SU-DHL-6 (cell line): ENCODE measurements around the gene TM9SF1.
"Not testable (repeated sequence)": the region's sequence is repeated elsewhere in the genome, so short reads cannot be mapped to it uniquely, and the experiment has no call there.

Experiments
- H2AFZ ChIP-seq: fragments of 200-600 bp; sonication (generic); 2 replicates; pipeline ENCODE4 v1.6.1; 2014; ENCODE audit warnings: low read depth, mild to moderate bottlenecking, moderate library complexity, mixed read lengths, antibody characterized with exemption, low read length; ENCODE audit not compliant: severe bottlenecking
- H3F3A ChIP-seq: fragments of 200-600 bp; shearing (Covaris generic); 2 replicates; pipeline ENCODE4 v1.6.0; 2016; ENCODE audit warnings: antibody characterized with exemption, mild to moderate bottlenecking; ENCODE audit not compliant: insufficient read depth
- H3K27ac ChIP-seq: fragments of 200-600 bp; sonication (generic); 2 replicates; pipeline ENCODE4 v1.5.1; 2016; ENCODE audit warnings: low read depth, mild to moderate bottlenecking, low read length, moderate library complexity, mixed read lengths
- H3K27me3 ChIP-seq: fragments of 200-600 bp; sonication (generic), shearing (Covaris generic); 2 replicates; pipeline ENCODE4 v1.6.0; 2014; ENCODE audit warnings: mild to moderate bottlenecking, low read length
- H3K36me3 ChIP-seq: fragments of 200-600 bp; sonication (generic); 2 replicates; pipeline ENCODE4 v1.6.1; 2014; ENCODE audit warnings: mild to moderate bottlenecking, low read length, mixed read lengths
- H3K4me2 ChIP-seq: fragments of 300-600, 200-600 bp; shearing (Covaris generic), sonication (generic); 2 replicates; pipeline ENCODE4 v1.6.0; 2014; ENCODE audit warnings: low read length, low read depth, mild to moderate bottlenecking; ENCODE audit not compliant: poor library complexity, severe bottlenecking
- H3K4me3 ChIP-seq: fragments of 200-600 bp; sonication (generic); 2 replicates; pipeline ENCODE4 v1.5.1; 2014; ENCODE audit warnings: antibody characterized with exemption, low read length, mild to moderate bottlenecking, mixed read lengths; ENCODE audit not compliant: insufficient read depth, poor library complexity, severe bottlenecking
- H3K79me2 ChIP-seq: fragments of 200-600 bp; sonication (generic); 2 replicates; pipeline ENCODE4 v1.6.1; 2014; ENCODE audit warnings: mild to moderate bottlenecking, low read length, moderate library complexity; ENCODE audit not compliant: insufficient read depth
- H3K9ac ChIP-seq: fragments of 200-600 bp; sonication (generic); 2 replicates; pipeline ENCODE4 v1.7.0; 2014; ENCODE audit warnings: mild to moderate bottlenecking, low read length
- H3K9me2 ChIP-seq: fragments of 200-600 bp; sonication (generic); replicated peaks from 2 replicates; pipeline ENCODE4 v1.6.1; 2014; ENCODE audit warnings: low read length; ENCODE audit not compliant: insufficient read depth
- H3K9me3 ChIP-seq: fragments of 200-600 bp; sonication (generic); 2 replicates; pipeline ENCODE4 v1.6.1; 2014; ENCODE audit warnings: low read length, mixed read lengths; ENCODE audit not compliant: insufficient read depth
- H4K20me1 ChIP-seq: fragments of 200-600 bp; sonication (generic); 2 replicates; pipeline ENCODE4 v1.6.1; 2014; ENCODE audit warnings: low read depth, mild to moderate bottlenecking, antibody characterized with exemption, low read length, moderate library complexity, mixed read lengths
- EZH2phosphoT487 ChIP-seq: fragments of 200-600 bp; sonication (generic), shearing (Covaris generic); conservative IDR thresholded peaks from 2 replicates; pipeline ENCODE4 v1.6.1; 2018; ENCODE audit warnings: mild to moderate bottlenecking, antibody characterized with exemption, low read length, moderate library complexity, mixed read lengths
- TF ChIP-seq, protein P1 (sequence below): fragments of 200-600 bp; sonication (generic); IDR thresholded peaks from one replicate; pipeline ENCODE4 v1.5.1; 2017; ENCODE audit warnings: antibody characterized with exemption, mild to moderate bottlenecking, low read length, moderate library complexity; ENCODE audit not compliant: insufficient read depth, poor library complexity, severe bottlenecking

TM9SF1 gene

DNA sequence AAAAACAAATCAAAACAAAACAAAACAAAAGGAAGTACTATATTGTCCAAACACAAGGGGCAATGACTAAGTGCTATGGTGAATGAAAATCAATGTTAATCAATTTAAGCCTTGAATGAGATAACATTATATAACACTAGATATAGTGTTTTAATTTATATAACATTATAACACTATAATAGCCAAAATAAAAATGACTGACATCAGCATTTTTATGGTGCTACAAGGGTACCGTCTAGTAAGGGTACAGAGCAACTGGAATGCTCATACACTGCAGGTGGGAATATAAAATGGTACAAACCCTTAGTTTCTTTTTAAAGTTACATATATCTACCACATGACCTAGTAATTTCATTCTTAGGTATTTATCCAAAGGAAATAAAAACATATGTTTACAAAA lies 31.2 kb upstream of the TM9SF1 start:
- Histone ChIP-seq H3F3A (peaks cover 6% of the 10 kb centered on the region; the same call in 1 of the 2 replicates), H3K9me3 (no peaks in the 10 kb centered on the region), H4K20me1 (no peaks in the 10 kb centered on the region), H3K4me3 (no peak overlapping the region), H3K9me2 (no peaks in the 10 kb centered on the region), H3K79me2 (peaks cover 90% of the 10 kb centered on the region), H3K4me2 (no peak overlapping the region), H3K27ac (no peak overlapping the region), H2AFZ (no peak overlapping the region), H3K27me3 (no peaks in the 10 kb centered on the region), H3K9ac (no peak overlapping the region), H3K36me3 (peaks cover 8% of the 10 kb centered on the region; the same call in 1 of the 2 replicates)
- no peak for TF ChIP-seq EZH2phosphoT487
- TF ChIP-seq, protein P1, sequence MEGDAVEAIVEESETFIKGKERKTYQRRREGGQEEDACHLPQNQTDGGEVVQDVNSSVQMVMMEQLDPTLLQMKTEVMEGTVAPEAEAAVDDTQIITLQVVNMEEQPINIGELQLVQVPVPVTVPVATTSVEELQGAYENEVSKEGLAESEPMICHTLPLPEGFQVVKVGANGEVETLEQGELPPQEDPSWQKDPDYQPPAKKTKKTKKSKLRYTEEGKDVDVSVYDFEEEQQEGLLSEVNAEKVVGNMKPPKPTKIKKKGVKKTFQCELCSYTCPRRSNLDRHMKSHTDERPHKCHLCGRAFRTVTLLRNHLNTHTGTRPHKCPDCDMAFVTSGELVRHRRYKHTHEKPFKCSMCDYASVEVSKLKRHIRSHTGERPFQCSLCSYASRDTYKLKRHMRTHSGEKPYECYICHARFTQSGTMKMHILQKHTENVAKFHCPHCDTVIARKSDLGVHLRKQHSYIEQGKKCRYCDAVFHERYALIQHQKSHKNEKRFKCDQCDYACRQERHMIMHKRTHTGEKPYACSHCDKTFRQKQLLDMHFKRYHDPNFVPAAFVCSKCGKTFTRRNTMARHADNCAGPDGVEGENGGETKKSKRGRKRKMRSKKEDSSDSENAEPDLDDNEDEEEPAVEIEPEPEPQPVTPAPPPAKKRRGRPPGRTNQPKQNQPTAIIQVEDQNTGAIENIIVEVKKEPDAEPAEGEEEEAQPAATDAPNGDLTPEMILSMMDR, result no peak

DNA sequence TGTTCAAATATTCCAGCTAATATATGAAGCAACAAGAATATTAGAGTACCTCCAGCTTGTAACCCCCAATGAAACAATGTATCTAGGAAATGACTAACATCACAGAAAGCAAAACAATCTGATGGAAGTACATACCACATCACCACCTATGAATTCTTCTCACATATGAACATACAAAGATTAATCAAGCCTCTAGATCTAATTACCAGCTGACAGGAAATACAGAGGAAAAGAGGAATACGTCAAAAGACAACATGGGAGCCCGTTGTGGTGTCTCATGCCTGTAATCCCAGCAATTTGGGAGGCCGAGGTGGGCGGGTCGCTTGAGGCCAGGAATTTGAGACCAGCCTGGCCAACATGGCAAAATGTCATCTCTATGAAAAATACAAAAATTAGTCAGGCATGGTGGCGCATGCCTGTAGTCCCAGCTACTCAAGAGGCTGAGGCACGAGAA lies 29.4 kb upstream of the TM9SF1 start:
- H3K27ac ChIP-seq, result no peak overlapping the region
- H3K4me3 ChIP-seq, result no peak overlapping the region
- H3K4me2 ChIP-seq, result no peak overlapping the region
- no peaks in the 10 kb centered on the region for H3K9me2 ChIP-seq
- TF ChIP-seq, protein P1, result no peak
- no peaks in the 10 kb centered on the region for H3K27me3 ChIP-seq
- H3F3A ChIP-seq, result peaks cover 6% of the 10 kb centered on the region; the same call in 1 of the 2 replicates
- no peaks in the 10 kb centered on the region for H3K9me3 ChIP-seq
- H3K36me3 ChIP-seq, result peaks cover 8% of the 10 kb centered on the region; the same call in 1 of the 2 replicates
- no peaks in the 10 kb centered on the region for H4K20me1 ChIP-seq
- no peak overlapping the region for H3K9ac ChIP-seq
- H2AFZ ChIP-seq, result no peak overlapping the region
- H3K79me2 ChIP-seq, result peaks cover 93% of the 10 kb centered on the region

DNA sequence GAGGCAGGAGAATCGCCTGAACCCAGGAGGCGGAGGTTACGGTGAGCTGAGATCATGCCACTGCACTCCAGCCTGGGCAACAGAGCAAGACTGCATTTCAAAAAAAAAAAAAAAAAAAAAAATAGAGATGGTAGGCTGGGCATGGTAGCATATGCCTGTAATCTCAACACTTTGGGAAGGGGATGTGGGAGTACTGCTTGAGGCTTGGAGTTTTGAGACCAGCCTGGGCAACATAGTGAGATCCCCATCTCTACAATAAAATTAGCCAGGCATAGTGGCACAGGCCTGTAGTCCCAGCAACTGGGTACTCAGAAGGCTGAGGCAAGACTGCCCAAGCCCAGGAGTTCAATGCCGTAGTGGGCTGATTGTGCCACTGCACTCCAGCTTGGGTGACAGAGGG lies 27.7 kb upstream of the TM9SF1 start:
- H3F3A ChIP-seq, H3K4me2 ChIP-seq, H3K9me3 ChIP-seq, H3K36me3 ChIP-seq, H4K20me1 ChIP-seq, H3K4me3 ChIP-seq, H2AFZ ChIP-seq, H3K27me3 ChIP-seq, H3K9ac ChIP-seq, H3K27ac ChIP-seq, H3K9me2 ChIP-seq: not testable (repeated sequence)
- H3K79me2 ChIP-seq, result peaks cover 77% of the 10 kb centered on the region

DNA sequence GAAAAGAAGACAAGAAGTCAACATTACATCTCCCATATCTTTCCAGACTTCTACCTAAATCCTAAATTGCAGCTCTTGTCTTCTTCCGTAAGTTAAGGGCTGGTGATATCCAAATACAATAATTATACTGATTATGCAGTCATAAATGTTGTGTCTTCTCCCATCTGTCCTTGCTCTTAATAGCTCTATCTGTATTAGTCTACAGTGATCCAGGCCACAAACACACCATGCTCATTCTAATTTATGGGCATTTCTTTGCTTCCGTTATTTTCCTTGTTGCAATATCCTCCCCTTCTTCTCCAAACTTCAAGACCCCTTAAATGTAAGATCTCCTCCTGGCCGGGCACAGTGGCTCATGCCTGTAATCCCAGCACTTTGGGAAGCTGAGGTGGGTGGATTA lies 24.3 kb upstream of the TM9SF1 start:
- Histone ChIP-seq H4K20me1 (no peaks in the 10 kb centered on the region), H3K9ac (no peak overlapping the region), H3K9me3 (no peaks in the 10 kb centered on the region), H3F3A (peaks cover 15% of the 10 kb centered on the region), H3K4me3 (no peak overlapping the region), H3K9me2 (no peaks in the 10 kb centered on the region), H3K27ac (no peak overlapping the region), H2AFZ (no peak overlapping the region), H3K36me3 (no peaks in the 10 kb centered on the region), H3K27me3 (no peaks in the 10 kb centered on the region), H3K79me2 (peaks cover 44% of the 10 kb centered on the region), H3K4me2 (no peak overlapping the region)
- TF ChIP-seq EZH2phosphoT487, result no peak
- TF ChIP-seq, protein P1, result no peak
